ENCODE results near the gene LTBP3.

Gene LTBP3

GRCh38 chr11:65501472-65502273, 56.5 kb downstream of the LTBP3 start:
- ChIA-PET CTCF (interaction anchor here (0.9 to 2.1 kb wide), 6 partner anchors 9 to 187 kb away, joined by 3 to 8 read pairs (median 5); partner anchors contain the start of gene CDC42EP2), POLR2A (interaction anchor here (0.8 to 25.7 kb wide), 22 partner anchors 12 to 186 kb away, joined by 3 to 620 read pairs (median 5); partner anchors contain the start of genes FRMD8, NEAT1 and SCYL1)
- no peak for TF ChIP-seq CTCF (IDR thresholded peaks at IDR 0.05; ENCODE audit: control extremely low read depth, extremely low read depth, low read depth, missing control alignments)
- DNase-seq (ENCODE audit: extremely low spot score) = no peak

DNA sequence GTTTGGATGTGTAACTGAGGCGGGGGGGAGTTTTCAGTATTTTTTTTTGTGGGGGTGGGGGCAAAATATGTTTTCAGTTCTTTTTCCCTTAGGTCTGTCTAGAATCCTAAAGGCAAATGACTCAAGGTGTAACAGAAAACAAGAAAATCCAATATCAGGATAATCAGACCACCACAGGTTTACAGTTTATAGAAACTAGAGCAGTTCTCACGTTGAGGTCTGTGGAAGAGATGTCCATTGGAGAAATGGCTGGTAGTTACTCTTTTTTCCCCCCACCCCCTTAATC, 57.0 kb downstream of the LTBP3 start:
- POLR2A ChIA-PET = interaction anchor here (0.9 to 25.7 kb wide), 8 partner anchors 11 to 116 kb away, joined by 3 to 620 read pairs (median 6); partner anchors contain the start of gene NEAT1
- no peak for TF ChIP-seq CTCF (IDR thresholded peaks at IDR 0.05; ENCODE audit: control extremely low read depth, extremely low read depth, low read depth, missing control alignments)

DNA sequence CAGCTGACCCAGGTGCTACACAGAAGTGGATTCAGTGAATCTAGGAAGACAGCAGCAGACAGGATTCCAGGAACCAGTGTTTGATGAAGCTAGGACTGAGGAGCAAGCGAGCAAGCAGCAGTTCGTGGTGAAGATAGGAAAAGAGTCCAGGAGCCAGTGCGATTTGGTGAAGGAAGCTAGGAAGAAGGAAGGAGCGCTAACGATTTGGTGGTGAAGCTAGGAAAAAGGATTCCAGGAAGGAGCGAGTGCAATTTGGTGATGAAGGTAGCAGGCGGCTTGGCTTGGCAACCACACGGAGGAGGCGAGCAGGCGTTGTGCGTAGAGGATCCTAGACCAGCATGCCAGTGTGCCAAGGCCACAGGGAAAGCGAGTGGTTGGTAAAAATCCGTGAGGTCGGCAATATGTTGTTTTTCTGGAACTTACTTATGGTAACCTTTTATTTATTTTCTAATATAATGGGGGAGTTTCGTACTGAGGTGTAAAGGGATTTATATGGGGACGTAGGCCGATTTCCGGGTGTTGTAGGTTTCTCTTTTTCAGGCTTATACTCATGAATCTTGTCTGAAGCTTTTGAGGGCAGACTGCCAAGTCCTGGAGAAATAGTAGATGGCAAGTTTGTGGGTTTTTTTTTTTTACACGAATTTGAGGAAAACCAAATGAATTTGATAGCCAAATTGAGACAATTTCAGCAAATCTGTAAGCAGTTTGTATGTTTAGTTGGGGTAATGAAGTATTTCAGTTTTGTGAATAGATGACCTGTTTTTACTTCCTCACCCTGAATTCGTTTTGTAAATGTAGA, 57.6 kb downstream of the LTBP3 start:
- ChIA-PET POLR2A (interaction anchor here (0.5 to 25.7 kb wide), 20 partner anchors 7 to 722 kb away, joined by 3 to 620 read pairs (median 6); partner anchors contain the start of genes DPF2, NEAT1, SCYL1 and SF1), CTCF (interaction anchor here (0.7 to 6.8 kb wide), 5 partner anchors 23 to 119 kb away, joined by 3 to 56 read pairs (median 4); no protein-coding TSS in a partner anchor)
- no peak for DNase-seq (ENCODE audit: extremely low spot score)
- no peak for TF ChIP-seq CTCF (IDR thresholded peaks at IDR 0.05; ENCODE audit: control extremely low read depth, extremely low read depth, low read depth, missing control alignments)

More for the DNA sequence above, 57.0 kb downstream of the LTBP3 start:
- CTCF ChIA-PET = interaction anchor here (0.7 to 2.1 kb wide), 4 partner anchors 30 to 120 kb away, joined by 3 to 8 read pairs (median 4); no protein-coding TSS in a partner anchor
- no peak for DNase-seq (ENCODE audit: extremely low spot score)

DNA sequence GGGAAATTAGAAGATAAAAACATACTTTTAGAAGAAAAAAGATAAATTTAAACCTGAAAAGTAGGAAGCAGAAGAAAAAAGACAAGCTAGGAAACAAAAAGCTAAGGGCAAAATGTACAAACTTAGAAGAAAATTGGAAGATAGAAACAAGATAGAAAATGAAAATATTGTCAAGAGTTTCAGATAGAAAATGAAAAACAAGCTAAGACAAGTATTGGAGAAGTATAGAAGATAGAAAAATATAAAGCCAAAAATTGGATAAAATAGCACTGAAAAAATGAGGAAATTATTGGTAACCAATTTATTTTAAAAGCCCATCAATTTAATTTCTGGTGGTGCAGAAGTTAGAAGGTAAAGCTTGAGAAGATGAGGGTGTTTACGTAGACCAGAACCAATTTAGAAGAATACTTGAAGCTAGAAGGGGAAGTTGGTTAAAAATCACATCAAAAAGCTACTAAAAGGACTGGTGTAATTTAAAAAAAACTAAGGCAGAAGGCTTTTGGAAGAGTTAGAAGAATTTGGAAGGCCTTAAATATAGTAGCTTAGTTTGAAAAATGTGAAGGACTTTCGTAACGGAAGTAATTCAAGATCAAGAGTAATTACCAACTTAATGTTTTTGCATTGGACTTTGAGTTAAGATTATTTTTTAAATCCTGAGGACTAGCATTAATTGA, 58.3 kb downstream of the LTBP3 start:
- no peak for DNase-seq (ENCODE audit: extremely low spot score)
- CTCF ChIA-PET = interaction anchor here (1.0 to 6.8 kb wide), 8 partner anchors 10 to 84 kb away, joined by 4 to 56 read pairs (median 6); no protein-coding TSS in a partner anchor
- POLR2A ChIA-PET = interaction anchor here (0.5 to 25.7 kb wide), 31 partner anchors 8 to 721 kb away, joined by 3 to 620 read pairs (median 6); partner anchors contain the start of genes DPF2, FRMD8, NEAT1 and PCNX3
- no peak for TF ChIP-seq CTCF (IDR thresholded peaks at IDR 0.05; ENCODE audit: control extremely low read depth, extremely low read depth, low read depth, missing control alignments)

DNA sequence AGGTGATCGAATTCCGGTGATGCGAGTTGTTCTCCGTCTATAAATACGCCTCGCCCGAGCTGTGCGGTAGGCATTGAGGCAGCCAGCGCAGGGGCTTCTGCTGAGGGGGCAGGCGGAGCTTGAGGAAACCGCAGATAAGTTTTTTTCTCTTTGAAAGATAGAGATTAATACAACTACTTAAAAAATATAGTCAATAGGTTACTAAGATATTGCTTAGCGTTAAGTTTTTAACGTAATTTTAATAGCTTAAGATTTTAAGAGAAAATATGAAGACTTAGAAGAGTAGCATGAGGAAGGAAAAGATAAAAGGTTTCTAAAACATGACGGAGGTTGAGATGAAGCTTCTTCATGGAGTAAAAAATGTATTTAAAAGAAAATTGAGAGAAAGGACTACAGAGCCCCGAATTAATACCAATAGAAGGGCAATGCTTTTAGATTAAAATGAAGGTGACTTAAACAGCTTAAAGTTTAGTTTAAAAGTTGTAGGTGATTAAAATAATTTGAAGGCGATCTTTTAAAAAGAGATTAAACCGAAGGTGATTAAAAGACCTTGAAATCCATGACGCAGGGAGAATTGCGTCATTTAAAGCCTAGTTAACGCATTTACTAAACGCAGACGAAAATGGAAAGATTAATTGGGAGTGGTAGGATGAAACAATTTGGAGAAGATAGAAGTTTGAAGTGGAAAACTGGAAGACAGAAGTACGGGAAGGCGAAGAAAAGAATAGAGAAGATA, 59.0 kb downstream of the LTBP3 start, which contains the start of gene MALAT1:
Gene MALAT1, plus strand, starts transcription at position 69 of the 736 bp plus-strand sequence.
- ChIA-PET POLR2A (interaction anchor here (0.5 to 25.7 kb wide), 38 partner anchors 9 to 721 kb away, joined by 3 to 620 read pairs (median 6); partner anchors contain the start of genes DPF2, FRMD8, NEAT1 and PCNX3), CTCF (interaction anchor here (0.9 to 6.8 kb wide), 10 partner anchors 8 to 113 kb away, joined by 3 to 56 read pairs (median 6); partner anchors contain the start of gene FRMD8)
- peak; percentile 50 for DNase-seq (ENCODE audit: extremely low spot score)
- TF ChIP-seq CTCF (IDR thresholded peaks at IDR 0.05; ENCODE audit: control extremely low read depth, extremely low read depth, low read depth, missing control alignments) = no peak
